Medulla oblongata (tissue), 1 donor: ENCODE results near the gene SLC13A3.
A peak's percentile ranks its signal among the peaks of the same experiment; 100 is the strongest.

Experiments
- DNase-seq: peaks from one replicate; pipeline ENCODE4 v3.0.0-alpha.2; 2015; ENCODE audit errors: extremely low spot score

The SLC13A3 gene

GRCh38 chr20:46651091-46651962 is at the start of gene SLC13A3:
TSS of gene SLC13A3 (minus strand) at chr20:46651459. CDS start at chr20:46651421, 38 bp downstream.
- peak; percentile 57 for DNase-seq

- DNase-seq, result no peak
These were observed 49.8 kb upstream of the SLC13A3 start for GRCh38 chr20:46701057-46701456.

- DNase-seq, result no peak
These were observed 49.2 kb upstream of the SLC13A3 start for GRCh38 chr20:46700481-46700880.

- DNase-seq, result no peak
These were observed 48.5 kb upstream of the SLC13A3 start for GRCh38 chr20:46699651-46700359.

GRCh38 chr20:46698788-46699187 is 47.5 kb upstream of the SLC13A3 start:
- DNase-seq, result no peak

GRCh38 chr20:46696791-46697279 is 45.6 kb upstream of the SLC13A3 start:
- DNase-seq, result no peak

- DNase-seq, result no peak
These were observed 44.6 kb upstream of the SLC13A3 start for GRCh38 chr20:46695892-46696291.

- DNase-seq, result peak; percentile 53
These were observed 43.2 kb upstream of the SLC13A3 start for GRCh38 chr20:46694484-46694883.

GRCh38 chr20:46691196-46691595 is 39.9 kb upstream of the SLC13A3 start:
- no peak for DNase-seq

- peak; percentile 45 for DNase-seq
These were observed 39.2 kb upstream of the SLC13A3 start for GRCh38 chr20:46690219-46691106.

- DNase-seq, result no peak
These were observed 38.5 kb upstream of the SLC13A3 start for GRCh38 chr20:46689754-46690085.

- peak; percentile 99 for DNase-seq
These were observed 38.0 kb upstream of the SLC13A3 start, which contains the start of gene TP53RK for GRCh38 chr20:46689082-46689753. TSS of gene TP53RK (minus strand) at chr20:46689444. CDS start at chr20:46689414, 30 bp downstream.

GRCh38 chr20:46688151-46689081 is 37.2 kb upstream of the SLC13A3 start:
- DNase-seq, result peak; percentile 59

- DNase-seq, result no peak
These were observed 32.9 kb upstream of the SLC13A3 start for GRCh38 chr20:46683939-46684750.

- DNase-seq, result no peak
These were observed 32.3 kb upstream of the SLC13A3 start for GRCh38 chr20:46683668-46683938.

- DNase-seq, result no peak
These were observed 31.9 kb upstream of the SLC13A3 start for GRCh38 chr20:46683011-46683667.

- no peak for DNase-seq
These were observed 31.0 kb upstream of the SLC13A3 start for GRCh38 chr20:46682063-46682821.
